ENCODE measurements around the gene CREBBP. TPM values are rescaled to one million over a fixed set of nuclear protein-coding genes. Genes with fewer than 3 reads are reported as not detected.

CREBBP gene
- total and polyA plus RNA-seq, 9 of the 15 experiments (the other 6 are each of a cell fraction or from before 2014, with no cell fraction given): 0.70 to 24.8 (median 5.6) TPM

DNA sequence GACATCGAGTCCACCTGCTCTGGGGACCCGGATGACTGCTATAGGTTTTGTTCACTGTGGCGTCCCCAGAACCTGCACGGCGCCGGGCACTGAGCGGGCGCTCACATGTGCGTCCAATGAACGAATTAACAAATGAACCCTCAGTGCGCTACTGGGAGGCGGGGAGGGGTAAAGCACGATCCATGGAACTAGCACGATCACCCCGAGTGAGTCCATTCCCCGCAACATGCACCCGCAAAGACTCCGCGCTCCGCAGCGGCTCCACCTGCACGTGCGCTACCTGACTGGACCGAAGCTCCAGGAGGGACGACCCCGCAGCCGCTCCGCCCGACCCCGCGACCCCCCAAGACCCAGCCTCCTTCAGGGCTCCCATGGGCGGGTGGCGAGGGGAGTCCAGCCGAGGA lies 163.7 kb downstream of the CREBBP start:
- in situ Hi-C loops (cut with MboI): no loop called here
- H3K27me3 ChIP-seq (ENCODE audit: control insufficient read depth in 2 of 2, insufficient read depth in 2 of 2, low read length in 2 of 2): no peaks in the 10 kb centered on the region
- ChIA-PET POLR2A (interaction anchor here (0.6 to 2.3 kb wide), 9 partner anchors 11 to 270 kb away, joined by 3 to 6 read pairs (median 3); partner anchors contain the start of gene CREBBP), CTCF (ENCODE audit: low intra/inter-chr PET ratio) (no interaction called here)
- 0 out of 2 replicates have a peak, but pooled peaks cover 1% of the 10 kb centered on the region for H3K9me3 ChIP-seq (replicated peaks; ENCODE audit: control insufficient read depth, insufficient read depth, low read depth, low read length)
- FAIRE-seq: no peak
- peak overlapping the region; percentile 99 for H3K4me2 ChIP-seq (ENCODE audit: insufficient read depth, low read length)
- H2AFZ ChIP-seq (ENCODE audit: low read depth, low read length): peak overlapping the region; percentile 82
- BruUV-seq (replicated peaks): no TSS peak
- under 1% methylated on average over 30 of the region's 34 CpGs for WGBS (ENCODE audit: insufficient coverage, low coverage, missing lambda C conversion rate)
- peaks cover 42% of the 10 kb centered on the region for H3K36me3 ChIP-seq (ENCODE audit: control insufficient read depth, insufficient read depth, low read length)
- peak overlapping the region; percentile 97 for H3K4me3 ChIP-seq
- peak; percentile 60 for ATAC-seq
- H4K20me1 ChIP-seq (replicated peaks; ENCODE audit: control insufficient read depth, insufficient read depth, low read length): no peaks in the 10 kb centered on the region; the same call in 1 of the 2 replicates
- H3K9ac ChIP-seq (ENCODE audit: insufficient read depth in 1 of 2, low read depth in 2 of 2, low read length in 2 of 2): peak overlapping the region; percentile 95 to 98
- H3K4me1 ChIP-seq (replicated peaks in 1 of 2; ENCODE audit: control insufficient read depth in 2 of 2, insufficient read depth in 2 of 2, low read length in 2 of 2): peaks cover 22 to 47% of the 10 kb centered on the region in 2 experiments
- H3K27ac ChIP-seq (ENCODE audit: extremely low read depth, low read depth, low read length): peak overlapping the region; percentile 95
- peaks cover 64% of the 10 kb centered on the region for H3K79me2 ChIP-seq (ENCODE audit: control insufficient read depth, insufficient read depth, low read length)
- peaks cover 9% of the 10 kb centered on the region for H3K9me1 ChIP-seq (ENCODE audit: control insufficient read depth, insufficient read depth, low read length)
- DNase-seq (ENCODE audit: extremely low read depth in 1 of 4, low spot score in 3 of 4): peak in 2 of 4 experiments; percentile 36 to 58
- intact Hi-C loops (cut with micrococcal nuclease): no loop called here
- no peak for TF ChIP-seq FIP1L1 (IDR thresholded peaks at IDR 0.05; ENCODE audit: low read depth, low read length, poor library complexity, severe bottlenecking)
- TF ChIP-seq POLR2AphosphoS5 (IDR thresholded peaks at IDR 0.05; ENCODE audit: control insufficient read depth, insufficient read depth, low read depth, low read length): peak; percentile 6; the same call in 1 of the 2 replicates
- TF ChIP-seq, protein P1, sequence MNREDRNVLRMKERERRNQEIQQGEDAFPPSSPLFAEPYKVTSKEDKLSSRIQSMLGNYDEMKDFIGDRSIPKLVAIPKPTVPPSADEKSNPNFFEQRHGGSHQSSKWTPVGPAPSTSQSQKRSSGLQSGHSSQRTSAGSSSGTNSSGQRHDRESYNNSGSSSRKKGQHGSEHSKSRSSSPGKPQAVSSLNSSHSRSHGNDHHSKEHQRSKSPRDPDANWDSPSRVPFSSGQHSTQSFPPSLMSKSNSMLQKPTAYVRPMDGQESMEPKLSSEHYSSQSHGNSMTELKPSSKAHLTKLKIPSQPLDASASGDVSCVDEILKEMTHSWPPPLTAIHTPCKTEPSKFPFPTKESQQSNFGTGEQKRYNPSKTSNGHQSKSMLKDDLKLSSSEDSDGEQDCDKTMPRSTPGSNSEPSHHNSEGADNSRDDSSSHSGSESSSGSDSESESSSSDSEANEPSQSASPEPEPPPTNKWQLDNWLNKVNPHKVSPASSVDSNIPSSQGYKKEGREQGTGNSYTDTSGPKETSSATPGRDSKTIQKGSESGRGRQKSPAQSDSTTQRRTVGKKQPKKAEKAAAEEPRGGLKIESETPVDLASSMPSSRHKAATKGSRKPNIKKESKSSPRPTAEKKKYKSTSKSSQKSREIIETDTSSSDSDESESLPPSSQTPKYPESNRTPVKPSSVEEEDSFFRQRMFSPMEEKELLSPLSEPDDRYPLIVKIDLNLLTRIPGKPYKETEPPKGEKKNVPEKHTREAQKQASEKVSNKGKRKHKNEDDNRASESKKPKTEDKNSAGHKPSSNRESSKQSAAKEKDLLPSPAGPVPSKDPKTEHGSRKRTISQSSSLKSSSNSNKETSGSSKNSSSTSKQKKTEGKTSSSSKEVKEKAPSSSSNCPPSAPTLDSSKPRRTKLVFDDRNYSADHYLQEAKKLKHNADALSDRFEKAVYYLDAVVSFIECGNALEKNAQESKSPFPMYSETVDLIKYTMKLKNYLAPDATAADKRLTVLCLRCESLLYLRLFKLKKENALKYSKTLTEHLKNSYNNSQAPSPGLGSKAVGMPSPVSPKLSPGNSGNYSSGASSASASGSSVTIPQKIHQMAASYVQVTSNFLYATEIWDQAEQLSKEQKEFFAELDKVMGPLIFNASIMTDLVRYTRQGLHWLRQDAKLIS (CRISPR knock-in tag; IDR thresholded peaks at IDR 0.05): 0 out of 2 replicates have a peak, but pooled peaks have one; percentile 16
- no peak for TF ChIP-seq RBFOX2 (IDR thresholded peaks at IDR 0.05; ENCODE audit: low read depth, low read length)
- TF ChIP-seq ZNF23 (CRISPR knock-in tag; IDR thresholded peaks at IDR 0.05): no peak
- TF ChIP-seq, protein P2, sequence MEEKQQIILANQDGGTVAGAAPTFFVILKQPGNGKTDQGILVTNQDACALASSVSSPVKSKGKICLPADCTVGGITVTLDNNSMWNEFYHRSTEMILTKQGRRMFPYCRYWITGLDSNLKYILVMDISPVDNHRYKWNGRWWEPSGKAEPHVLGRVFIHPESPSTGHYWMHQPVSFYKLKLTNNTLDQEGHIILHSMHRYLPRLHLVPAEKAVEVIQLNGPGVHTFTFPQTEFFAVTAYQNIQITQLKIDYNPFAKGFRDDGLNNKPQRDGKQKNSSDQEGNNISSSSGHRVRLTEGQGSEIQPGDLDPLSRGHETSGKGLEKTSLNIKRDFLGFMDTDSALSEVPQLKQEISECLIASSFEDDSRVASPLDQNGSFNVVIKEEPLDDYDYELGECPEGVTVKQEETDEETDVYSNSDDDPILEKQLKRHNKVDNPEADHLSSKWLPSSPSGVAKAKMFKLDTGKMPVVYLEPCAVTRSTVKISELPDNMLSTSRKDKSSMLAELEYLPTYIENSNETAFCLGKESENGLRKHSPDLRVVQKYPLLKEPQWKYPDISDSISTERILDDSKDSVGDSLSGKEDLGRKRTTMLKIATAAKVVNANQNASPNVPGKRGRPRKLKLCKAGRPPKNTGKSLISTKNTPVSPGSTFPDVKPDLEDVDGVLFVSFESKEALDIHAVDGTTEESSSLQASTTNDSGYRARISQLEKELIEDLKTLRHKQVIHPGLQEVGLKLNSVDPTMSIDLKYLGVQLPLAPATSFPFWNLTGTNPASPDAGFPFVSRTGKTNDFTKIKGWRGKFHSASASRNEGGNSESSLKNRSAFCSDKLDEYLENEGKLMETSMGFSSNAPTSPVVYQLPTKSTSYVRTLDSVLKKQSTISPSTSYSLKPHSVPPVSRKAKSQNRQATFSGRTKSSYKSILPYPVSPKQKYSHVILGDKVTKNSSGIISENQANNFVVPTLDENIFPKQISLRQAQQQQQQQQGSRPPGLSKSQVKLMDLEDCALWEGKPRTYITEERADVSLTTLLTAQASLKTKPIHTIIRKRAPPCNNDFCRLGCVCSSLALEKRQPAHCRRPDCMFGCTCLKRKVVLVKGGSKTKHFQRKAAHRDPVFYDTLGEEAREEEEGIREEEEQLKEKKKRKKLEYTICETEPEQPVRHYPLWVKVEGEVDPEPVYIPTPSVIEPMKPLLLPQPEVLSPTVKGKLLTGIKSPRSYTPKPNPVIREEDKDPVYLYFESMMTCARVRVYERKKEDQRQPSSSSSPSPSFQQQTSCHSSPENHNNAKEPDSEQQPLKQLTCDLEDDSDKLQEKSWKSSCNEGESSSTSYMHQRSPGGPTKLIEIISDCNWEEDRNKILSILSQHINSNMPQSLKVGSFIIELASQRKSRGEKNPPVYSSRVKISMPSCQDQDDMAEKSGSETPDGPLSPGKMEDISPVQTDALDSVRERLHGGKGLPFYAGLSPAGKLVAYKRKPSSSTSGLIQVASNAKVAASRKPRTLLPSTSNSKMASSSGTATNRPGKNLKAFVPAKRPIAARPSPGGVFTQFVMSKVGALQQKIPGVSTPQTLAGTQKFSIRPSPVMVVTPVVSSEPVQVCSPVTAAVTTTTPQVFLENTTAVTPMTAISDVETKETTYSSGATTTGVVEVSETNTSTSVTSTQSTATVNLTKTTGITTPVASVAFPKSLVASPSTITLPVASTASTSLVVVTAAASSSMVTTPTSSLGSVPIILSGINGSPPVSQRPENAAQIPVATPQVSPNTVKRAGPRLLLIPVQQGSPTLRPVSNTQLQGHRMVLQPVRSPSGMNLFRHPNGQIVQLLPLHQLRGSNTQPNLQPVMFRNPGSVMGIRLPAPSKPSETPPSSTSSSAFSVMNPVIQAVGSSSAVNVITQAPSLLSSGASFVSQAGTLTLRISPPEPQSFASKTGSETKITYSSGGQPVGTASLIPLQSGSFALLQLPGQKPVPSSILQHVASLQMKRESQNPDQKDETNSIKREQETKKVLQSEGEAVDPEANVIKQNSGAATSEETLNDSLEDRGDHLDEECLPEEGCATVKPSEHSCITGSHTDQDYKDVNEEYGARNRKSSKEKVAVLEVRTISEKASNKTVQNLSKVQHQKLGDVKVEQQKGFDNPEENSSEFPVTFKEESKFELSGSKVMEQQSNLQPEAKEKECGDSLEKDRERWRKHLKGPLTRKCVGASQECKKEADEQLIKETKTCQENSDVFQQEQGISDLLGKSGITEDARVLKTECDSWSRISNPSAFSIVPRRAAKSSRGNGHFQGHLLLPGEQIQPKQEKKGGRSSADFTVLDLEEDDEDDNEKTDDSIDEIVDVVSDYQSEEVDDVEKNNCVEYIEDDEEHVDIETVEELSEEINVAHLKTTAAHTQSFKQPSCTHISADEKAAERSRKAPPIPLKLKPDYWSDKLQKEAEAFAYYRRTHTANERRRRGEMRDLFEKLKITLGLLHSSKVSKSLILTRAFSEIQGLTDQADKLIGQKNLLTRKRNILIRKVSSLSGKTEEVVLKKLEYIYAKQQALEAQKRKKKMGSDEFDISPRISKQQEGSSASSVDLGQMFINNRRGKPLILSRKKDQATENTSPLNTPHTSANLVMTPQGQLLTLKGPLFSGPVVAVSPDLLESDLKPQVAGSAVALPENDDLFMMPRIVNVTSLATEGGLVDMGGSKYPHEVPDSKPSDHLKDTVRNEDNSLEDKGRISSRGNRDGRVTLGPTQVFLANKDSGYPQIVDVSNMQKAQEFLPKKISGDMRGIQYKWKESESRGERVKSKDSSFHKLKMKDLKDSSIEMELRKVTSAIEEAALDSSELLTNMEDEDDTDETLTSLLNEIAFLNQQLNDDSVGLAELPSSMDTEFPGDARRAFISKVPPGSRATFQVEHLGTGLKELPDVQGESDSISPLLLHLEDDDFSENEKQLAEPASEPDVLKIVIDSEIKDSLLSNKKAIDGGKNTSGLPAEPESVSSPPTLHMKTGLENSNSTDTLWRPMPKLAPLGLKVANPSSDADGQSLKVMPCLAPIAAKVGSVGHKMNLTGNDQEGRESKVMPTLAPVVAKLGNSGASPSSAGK (IDR thresholded peaks at IDR 0.05): peak; percentile 55

Data from K562 (cell line).